ENCODE measurements around the gene KSR1. TPM values are rescaled to one million over a fixed set of nuclear protein-coding genes. Genes with fewer than 3 reads are reported as not detected.

Gene KSR1
- polyA plus RNA-seq, 4 donors, result 8.6 to 73.8 (median 12.9) TPM

- H3K9me3 ChIP-seq (ENCODE audit: control insufficient read depth in 2 of 2, insufficient read depth in 1 of 2, low read depth in 1 of 2, low read length in 1 of 2), result no peaks in the 10 kb centered on the region
- 85 to 90% (median 89%) methylated on average over 3 of the region's 3 CpGs for WGBS, 3 donors
- H3K27ac ChIP-seq (ENCODE audit: low read depth in 1 of 3, low read length in 2 of 3), result no peak overlapping the region
- H3K4me3 ChIP-seq (ENCODE audit: low read depth in 1 of 3, low read length in 3 of 3), result no peak overlapping the region
- FAIRE-seq (no peak), DNase-seq (no peak)
- H3K27me3 ChIP-seq (ENCODE audit: control insufficient read depth in 3 of 3, insufficient read depth in 3 of 3, low read length in 3 of 3), result no peaks in the 10 kb centered on the region
- peaks cover 0 to 36% (median 18%) of the 10 kb centered on the region in 3 donors for H3K4me1 ChIP-seq (ENCODE audit: control insufficient read depth in 3 of 3, insufficient read depth in 2 of 3, low read depth in 1 of 3, low read length in 2 of 3)
- peaks cover 0 to 3% (median 0%) of the 10 kb centered on the region in 3 donors for H3K36me3 ChIP-seq (ENCODE audit: control insufficient read depth in 3 of 3, insufficient read depth in 2 of 3, low read depth in 1 of 3, low read length in 3 of 3)
These were observed 36.2 kb downstream of the KSR1 start for GRCh38 chr17:27492470-27492869.

DNA sequence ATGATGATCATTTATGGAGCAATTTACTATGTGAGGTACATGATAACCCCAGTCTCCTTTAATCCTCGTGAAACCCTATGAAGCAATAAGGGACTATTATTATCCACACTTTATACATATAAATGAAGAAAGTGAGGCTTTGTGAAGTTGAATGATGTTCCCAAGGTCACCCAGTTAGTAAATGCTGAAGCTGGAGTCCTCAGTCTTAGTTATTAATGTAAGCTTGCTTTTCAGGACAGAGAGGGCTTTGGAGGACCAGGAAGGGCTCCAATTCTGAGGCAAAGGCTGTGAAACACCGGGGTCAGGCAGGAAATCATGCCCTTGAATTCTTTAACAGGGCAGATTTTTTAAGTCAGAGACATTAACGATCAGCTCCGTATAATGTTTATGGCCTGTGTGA is 36.8 kb downstream of the KSR1 start:
- WGBS, 3 donors, result 61 to 66% (median 62%) methylated on average over 4 of the region's 4 CpGs
- DNase-seq (no peak), FAIRE-seq (no peak)
- Histone ChIP-seq H3K4me1 (ENCODE audit: control insufficient read depth in 3 of 3, insufficient read depth in 2 of 3, low read depth in 1 of 3, low read length in 2 of 3) (peaks cover 0 to 40% (median 18%) of the 10 kb centered on the region in 3 donors), H3K27ac (ENCODE audit: low read depth in 1 of 3, low read length in 2 of 3) (peak overlapping the region in 1 of 3 donors; percentile 95), H3K4me3 (ENCODE audit: low read depth in 1 of 3, low read length in 3 of 3) (no peak overlapping the region), H3K9me3 (ENCODE audit: control insufficient read depth in 2 of 2, insufficient read depth in 1 of 2, low read depth in 1 of 2, low read length in 1 of 2) (no peaks in the 10 kb centered on the region), H3K36me3 (ENCODE audit: control insufficient read depth in 3 of 3, insufficient read depth in 2 of 3, low read depth in 1 of 3, low read length in 3 of 3) (no peaks in the 10 kb centered on the region), H3K27me3 (ENCODE audit: control insufficient read depth in 3 of 3, insufficient read depth in 3 of 3, low read length in 3 of 3) (no peaks in the 10 kb centered on the region)

- 12 to 48% (median 38%) methylated on average over 19 of the region's 19 CpGs for WGBS, 3 donors
- peak overlapping the region in 2 of 3 donors; percentile 27 to 40 for H3K4me3 ChIP-seq (ENCODE audit: low read depth in 1 of 3, low read length in 3 of 3)
- DNase-seq (peak; percentile 93 to 98), FAIRE-seq (no peak)
- peaks cover 0 to 40% (median 14%) of the 10 kb centered on the region in 3 donors for H3K4me1 ChIP-seq (ENCODE audit: control insufficient read depth in 3 of 3, insufficient read depth in 2 of 3, low read depth in 1 of 3, low read length in 2 of 3)
- H3K36me3 ChIP-seq (ENCODE audit: control insufficient read depth in 3 of 3, insufficient read depth in 2 of 3, low read depth in 1 of 3, low read length in 3 of 3), result peaks cover 0 to 3% (median 0%) of the 10 kb centered on the region in 3 donors
- no peaks in the 10 kb centered on the region for H3K27me3 ChIP-seq (ENCODE audit: control insufficient read depth in 3 of 3, insufficient read depth in 3 of 3, low read length in 3 of 3)
- no peaks in the 10 kb centered on the region for H3K9me3 ChIP-seq (ENCODE audit: control insufficient read depth in 2 of 2, insufficient read depth in 1 of 2, low read depth in 1 of 2, low read length in 1 of 2)
- peak overlapping the region; percentile 93 to 95 (median 95) for H3K27ac ChIP-seq (ENCODE audit: low read depth in 1 of 3, low read length in 2 of 3)
These were observed 38.2 kb downstream of the KSR1 start for GRCh38 chr17:27494192-27495091.

DNA sequence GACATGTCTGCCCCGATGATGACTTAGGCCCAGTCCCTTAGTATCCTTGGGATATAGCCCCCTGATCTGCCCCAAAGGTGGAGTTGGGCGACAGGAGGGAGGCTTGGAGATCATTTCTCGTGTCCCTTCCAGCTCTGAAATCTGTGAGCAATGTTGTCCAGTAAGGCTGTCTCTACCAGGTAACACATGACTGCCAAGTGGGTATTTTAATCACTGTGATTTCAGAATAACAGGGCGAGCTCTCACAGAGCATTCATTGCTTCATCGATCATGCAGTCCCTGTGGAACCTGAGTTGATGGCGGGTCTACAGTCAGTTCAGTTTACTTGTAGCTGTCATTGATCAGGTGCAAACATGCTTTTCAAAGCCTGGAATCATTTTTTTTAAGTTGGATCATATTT is 39.2 kb downstream of the KSR1 start:
- Histone ChIP-seq H3K27me3 (ENCODE audit: control insufficient read depth in 3 of 3, insufficient read depth in 3 of 3, low read length in 3 of 3) (no peaks in the 10 kb centered on the region), H3K4me3 (ENCODE audit: low read depth in 1 of 3, low read length in 3 of 3) (peak overlapping the region in 2 of 3 donors; percentile 24 to 34), H3K9me3 (ENCODE audit: control insufficient read depth in 2 of 2, insufficient read depth in 1 of 2, low read depth in 1 of 2, low read length in 1 of 2) (no peaks in the 10 kb centered on the region), H3K27ac (ENCODE audit: low read depth in 1 of 3, low read length in 2 of 3) (peak overlapping the region; percentile 86 to 95 (median 86)), H3K36me3 (ENCODE audit: control insufficient read depth in 3 of 3, insufficient read depth in 2 of 3, low read depth in 1 of 3, low read length in 3 of 3) (peaks cover 0 to 6% (median 0%) of the 10 kb centered on the region in 3 donors), H3K4me1 (ENCODE audit: control insufficient read depth in 3 of 3, insufficient read depth in 2 of 3, low read depth in 1 of 3, low read length in 2 of 3) (peaks cover 0 to 40% (median 14%) of the 10 kb centered on the region in 3 donors)
- FAIRE-seq (no peak), DNase-seq (peak in 1 of 2 donors; percentile 38)
- 90 to 93% (median 92%) methylated on average over 6 of the region's 6 CpGs for WGBS, 3 donors

GRCh38 chr17:27496005-27496404 is 39.8 kb downstream of the KSR1 start:
- Histone ChIP-seq H3K27ac (ENCODE audit: low read depth in 1 of 3, low read length in 2 of 3) (peak overlapping the region in 1 of 3 donors; percentile 95), H3K36me3 (ENCODE audit: control insufficient read depth in 3 of 3, insufficient read depth in 2 of 3, low read depth in 1 of 3, low read length in 3 of 3) (peaks cover 0 to 8% (median 0%) of the 10 kb centered on the region in 3 donors), H3K4me1 (ENCODE audit: control insufficient read depth in 3 of 3, insufficient read depth in 2 of 3, low read depth in 1 of 3, low read length in 2 of 3) (peaks cover 0 to 40% (median 14%) of the 10 kb centered on the region in 3 donors), H3K9me3 (ENCODE audit: control insufficient read depth in 2 of 2, insufficient read depth in 1 of 2, low read depth in 1 of 2, low read length in 1 of 2) (peaks cover 0 to 5% of the 10 kb centered on the region in 2 donors), H3K27me3 (ENCODE audit: control insufficient read depth in 3 of 3, insufficient read depth in 3 of 3, low read length in 3 of 3) (no peaks in the 10 kb centered on the region), H3K4me3 (ENCODE audit: low read depth in 1 of 3, low read length in 3 of 3) (no peak overlapping the region)
- FAIRE-seq, result no peak
- 64 to 76% (median 65%) methylated on average over 5 of the region's 5 CpGs for WGBS, 3 donors
- no peak for DNase-seq

GRCh38 chr17:27496437-27496943 is 40.2 kb downstream of the KSR1 start:
- 20 to 63% (median 35%) methylated on average over 7 of the region's 7 CpGs for WGBS, 3 donors
- peaks cover 0 to 40% (median 14%) of the 10 kb centered on the region in 3 donors for H3K4me1 ChIP-seq (ENCODE audit: control insufficient read depth in 3 of 3, insufficient read depth in 2 of 3, low read depth in 1 of 3, low read length in 2 of 3)
- H3K4me3 ChIP-seq (ENCODE audit: low read depth in 1 of 3, low read length in 3 of 3), result peak overlapping the region in 1 of 3 donors; percentile 10
- DNase-seq (peak; percentile 35 to 89), FAIRE-seq (no peak)
- peaks cover 0 to 9% of the 10 kb centered on the region in 2 donors for H3K9me3 ChIP-seq (ENCODE audit: control insufficient read depth in 2 of 2, insufficient read depth in 1 of 2, low read depth in 1 of 2, low read length in 1 of 2)
- peak overlapping the region in 2 of 3 donors; percentile 32 to 95 for H3K27ac ChIP-seq (ENCODE audit: low read depth in 1 of 3, low read length in 2 of 3)
- no peaks in the 10 kb centered on the region for H3K27me3 ChIP-seq (ENCODE audit: control insufficient read depth in 3 of 3, insufficient read depth in 3 of 3, low read length in 3 of 3)
- peaks cover 0 to 8% (median 0%) of the 10 kb centered on the region in 3 donors for H3K36me3 ChIP-seq (ENCODE audit: control insufficient read depth in 3 of 3, insufficient read depth in 2 of 3, low read depth in 1 of 3, low read length in 3 of 3)

DNA sequence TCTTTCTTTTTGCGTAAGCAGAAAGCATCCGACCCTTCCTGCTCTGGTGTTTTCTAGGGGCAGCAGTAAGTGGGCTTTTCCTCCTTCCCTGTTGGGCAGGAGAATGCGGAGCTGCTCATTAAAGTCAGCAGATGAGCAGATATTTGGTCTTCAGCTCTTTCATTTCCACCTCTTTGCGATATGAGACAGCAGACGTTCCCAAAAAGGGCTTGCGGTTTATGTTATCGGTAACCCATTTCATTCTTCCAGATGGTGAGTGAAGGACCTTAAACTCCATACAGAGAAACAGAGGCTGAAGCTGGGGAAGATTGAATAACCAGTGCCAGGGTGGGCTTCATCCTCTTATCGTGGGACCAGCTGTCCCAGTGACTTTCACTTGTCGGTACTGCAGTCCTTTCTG is 40.7 kb downstream of the KSR1 start:
- Histone ChIP-seq H3K4me3 (ENCODE audit: low read depth in 1 of 3, low read length in 3 of 3) (peak overlapping the region in 1 of 3 donors; percentile 10), H3K27ac (ENCODE audit: low read depth in 1 of 3, low read length in 2 of 3) (peak overlapping the region in 1 of 3 donors; percentile 95)
- WGBS, 3 donors, result 59 to 69% (median 62%) methylated on average over 9 of the region's 9 CpGs

DNA sequence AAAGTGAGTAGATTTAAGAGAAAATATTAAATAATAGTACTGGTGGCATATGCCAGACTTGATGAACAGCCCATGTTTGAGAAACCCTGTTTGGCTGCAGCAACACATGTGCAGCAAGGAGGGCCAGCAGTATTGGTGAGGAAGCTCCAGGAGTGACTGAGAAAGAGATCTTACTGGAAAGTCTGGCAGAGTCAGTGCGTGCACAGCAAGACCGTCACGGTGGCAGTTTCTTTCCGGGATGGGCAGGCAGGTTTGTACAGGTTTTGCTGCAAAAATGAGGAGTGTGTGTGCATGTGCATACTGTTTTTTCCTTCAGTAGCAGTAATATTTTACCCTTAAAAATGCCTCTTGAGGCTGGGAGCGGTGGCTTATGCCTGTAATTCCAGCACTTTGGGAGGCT is 41.4 kb downstream of the KSR1 start:
- H3K27ac ChIP-seq (ENCODE audit: low read depth in 1 of 3, low read length in 2 of 3), result peak overlapping the region in 1 of 3 donors; percentile 95
- DNase-seq (no peak), FAIRE-seq (no peak)
- no peak overlapping the region for H3K4me3 ChIP-seq (ENCODE audit: low read depth in 1 of 3, low read length in 3 of 3)
- peaks cover 0 to 20% (median 0%) of the 10 kb centered on the region in 3 donors for H3K36me3 ChIP-seq (ENCODE audit: control insufficient read depth in 3 of 3, insufficient read depth in 2 of 3, low read depth in 1 of 3, low read length in 3 of 3)
- peaks cover 0 to 40% (median 14%) of the 10 kb centered on the region in 3 donors for H3K4me1 ChIP-seq (ENCODE audit: control insufficient read depth in 3 of 3, insufficient read depth in 2 of 3, low read depth in 1 of 3, low read length in 2 of 3)
- H3K27me3 ChIP-seq (ENCODE audit: control insufficient read depth in 3 of 3, insufficient read depth in 3 of 3, low read length in 3 of 3), result no peaks in the 10 kb centered on the region
- WGBS, 3 donors, result 71 to 79% (median 75%) methylated on average over 5 of the region's 5 CpGs
- H3K9me3 ChIP-seq (ENCODE audit: control insufficient read depth in 2 of 2, insufficient read depth in 1 of 2, low read depth in 1 of 2, low read length in 1 of 2), result peaks cover 0 to 16% of the 10 kb centered on the region in 2 donors

More for the DNA sequence above, 40.7 kb downstream of the KSR1 start:
- no peak for DNase-seq
- H3K36me3 ChIP-seq (ENCODE audit: control insufficient read depth in 3 of 3, insufficient read depth in 2 of 3, low read depth in 1 of 3, low read length in 3 of 3), result peaks cover 0 to 12% (median 0%) of the 10 kb centered on the region in 3 donors
- FAIRE-seq, result no peak
- H3K9me3 ChIP-seq (ENCODE audit: control insufficient read depth in 2 of 2, insufficient read depth in 1 of 2, low read depth in 1 of 2, low read length in 1 of 2), result peaks cover 0 to 14% of the 10 kb centered on the region in 2 donors
- no peaks in the 10 kb centered on the region for H3K27me3 ChIP-seq (ENCODE audit: control insufficient read depth in 3 of 3, insufficient read depth in 3 of 3, low read length in 3 of 3)
- H3K4me1 ChIP-seq (ENCODE audit: control insufficient read depth in 3 of 3, insufficient read depth in 2 of 3, low read depth in 1 of 3, low read length in 2 of 3), result peaks cover 0 to 40% (median 14%) of the 10 kb centered on the region in 3 donors
